Measurements from ENCODE around the gene RPL22.
A peak's percentile ranks its signal among the peaks of the same experiment; 100 is the strongest.

RPL22 gene

GRCh38 chr1:6151291-6151822 lies 48.0 kb downstream of the RPL22 start:
- DNase-seq: no peak

DNA sequence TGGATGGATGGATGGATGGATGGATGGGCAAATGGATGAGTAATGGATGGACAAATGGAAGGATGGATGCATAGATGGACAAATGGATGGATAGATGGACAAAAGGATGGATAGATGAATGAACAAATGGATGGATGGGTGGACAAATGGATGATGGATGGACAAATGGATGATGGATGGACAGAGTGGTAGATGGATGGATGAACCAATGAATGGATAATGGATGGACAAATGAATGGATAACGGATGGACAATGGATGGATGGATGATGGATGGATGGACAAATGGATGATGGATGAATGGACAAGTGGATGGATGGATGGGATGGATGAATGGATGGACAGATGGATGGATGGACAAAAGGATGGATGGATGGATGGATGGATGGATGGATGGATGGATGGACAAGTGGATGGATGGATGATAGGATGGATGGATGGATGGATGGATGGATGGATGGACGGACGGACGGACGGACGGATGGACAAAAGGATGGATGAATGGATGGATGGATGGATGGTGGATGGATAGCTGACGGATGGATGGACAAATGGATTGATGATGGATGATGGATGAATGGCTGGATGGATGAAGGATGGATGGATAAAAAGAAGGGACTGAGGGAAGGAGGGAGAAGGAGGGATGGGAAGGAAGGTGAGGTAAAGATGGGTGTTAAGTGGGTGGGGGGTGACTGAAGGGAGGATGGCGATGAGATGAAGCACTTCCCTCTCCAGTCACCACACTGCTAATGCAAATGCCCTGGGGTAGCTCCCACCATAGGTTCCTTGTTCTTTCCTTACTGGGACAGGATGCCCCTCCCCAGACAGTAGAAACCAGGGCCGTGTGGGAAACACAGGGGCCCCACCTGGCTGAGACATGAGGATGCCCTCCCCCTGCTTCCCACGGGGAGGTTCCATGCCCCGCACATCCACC lies 49.1 kb downstream of the RPL22 start:
- DNase-seq: no peak

GRCh38 chr1:6149597-6149996 lies 49.8 kb downstream of the RPL22 start:
- DNase-seq: no peak

- DNase-seq: peak; percentile 59 to 61
Observed at GRCh38 chr1:6148497-6149241, 50.7 kb downstream of the RPL22 start.

DNA sequence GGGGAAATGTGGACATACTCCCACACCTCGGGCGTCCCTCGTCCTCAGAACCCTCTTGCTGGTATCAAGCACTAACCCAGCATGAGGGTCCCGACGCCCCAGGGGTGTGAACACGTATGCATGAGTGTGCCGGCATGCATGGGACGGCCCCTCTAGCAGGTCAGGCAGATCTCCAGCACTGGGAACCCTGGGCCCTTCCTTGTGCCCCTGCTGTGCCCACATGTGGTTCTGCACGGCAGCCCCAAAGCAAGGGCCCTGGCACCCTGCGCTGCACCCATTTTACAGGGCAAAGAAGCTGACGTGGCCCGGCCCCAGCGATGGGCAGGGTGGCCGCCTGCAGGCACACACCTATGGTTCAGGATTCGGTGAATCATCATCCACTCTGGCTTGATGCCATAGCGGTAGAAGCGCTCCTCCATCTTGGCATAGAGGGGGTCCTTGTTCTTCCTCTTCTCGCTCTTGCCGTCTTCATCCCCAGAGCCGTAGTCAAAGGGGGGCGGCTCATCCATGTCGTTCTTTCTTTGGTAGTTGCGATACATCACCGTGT lies 53.5 kb downstream of the RPL22 start:
- no peak for DNase-seq

DNA sequence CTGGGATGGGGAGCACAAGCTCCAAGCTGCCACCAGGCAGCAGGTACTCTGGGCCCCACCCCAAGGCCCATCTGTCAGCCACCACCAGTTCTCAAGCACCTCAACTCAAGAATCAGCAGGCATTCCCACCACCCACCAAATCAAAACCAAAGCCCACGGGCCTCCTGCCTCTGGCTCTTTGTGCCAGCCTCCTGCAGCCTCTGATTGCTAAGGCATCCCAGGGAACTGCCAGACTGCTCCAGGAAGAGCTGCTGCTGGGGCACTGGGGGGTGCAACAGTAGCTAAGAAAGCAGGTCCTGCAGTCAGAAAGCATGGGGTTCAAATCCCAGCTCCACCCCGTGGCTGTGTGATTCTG lies 54.0 kb downstream of the RPL22 start:
- DNase-seq: no peak

DNA sequence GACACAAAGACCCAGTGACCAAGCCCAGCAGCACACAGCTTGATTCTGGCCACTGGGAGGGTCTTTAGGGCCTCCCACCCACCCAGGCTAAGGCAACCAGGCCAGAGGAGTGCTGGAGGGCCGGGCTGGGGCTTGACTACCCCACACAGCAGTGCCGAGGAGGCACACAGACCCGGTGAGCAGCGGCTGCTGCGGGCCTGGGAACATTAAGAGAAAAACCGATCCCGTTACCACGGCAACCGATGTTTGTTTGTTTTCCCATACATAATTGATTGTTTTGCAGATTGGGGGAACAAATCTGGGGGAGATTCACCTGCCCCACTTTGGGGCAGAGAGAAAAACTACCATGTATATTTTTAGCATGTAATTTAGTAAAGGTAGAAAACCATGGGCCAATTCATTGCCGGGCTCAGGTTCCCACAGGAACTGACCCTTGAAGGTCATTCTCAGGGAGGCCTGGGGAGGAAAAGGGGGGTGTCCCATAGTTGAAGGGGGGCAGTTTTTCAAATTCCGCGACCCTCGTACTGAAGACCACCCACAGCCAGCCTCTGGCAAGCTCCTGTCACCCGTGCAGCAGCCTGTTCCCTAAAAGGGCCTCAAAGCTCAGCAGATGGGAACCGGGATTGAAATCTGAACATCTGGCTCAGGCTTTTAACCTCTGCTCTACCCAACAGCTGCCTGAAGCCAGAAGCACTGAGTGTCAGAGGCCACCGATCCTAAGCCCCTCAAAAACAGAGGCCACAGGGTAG lies 54.6 kb downstream of the RPL22 start:
- no peak for DNase-seq

- no peak for DNase-seq
Observed at GRCh38 chr1:6144175-6144574, 55.2 kb downstream of the RPL22 start.

DNA sequence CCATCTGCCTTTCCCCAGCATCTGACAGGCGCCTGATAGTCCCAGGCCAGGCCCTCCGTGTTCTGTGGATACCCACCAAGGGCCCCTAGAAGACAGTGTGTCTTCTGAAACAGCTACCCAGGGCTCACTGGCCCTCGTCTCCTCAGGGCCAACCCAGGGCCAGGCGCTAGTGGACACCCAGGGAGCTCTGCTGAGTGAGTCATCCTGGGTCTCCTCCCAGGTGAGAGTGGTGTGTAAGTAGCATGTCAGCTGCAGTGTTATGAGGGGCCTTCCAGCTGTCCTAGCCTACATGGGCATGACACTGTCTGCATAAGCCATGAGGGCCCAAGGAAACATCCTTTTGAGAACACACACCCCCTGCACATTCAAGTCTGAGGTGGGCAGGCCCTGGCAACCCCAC lies 56.0 kb downstream of the RPL22 start:
- DNase-seq: no peak

DNA sequence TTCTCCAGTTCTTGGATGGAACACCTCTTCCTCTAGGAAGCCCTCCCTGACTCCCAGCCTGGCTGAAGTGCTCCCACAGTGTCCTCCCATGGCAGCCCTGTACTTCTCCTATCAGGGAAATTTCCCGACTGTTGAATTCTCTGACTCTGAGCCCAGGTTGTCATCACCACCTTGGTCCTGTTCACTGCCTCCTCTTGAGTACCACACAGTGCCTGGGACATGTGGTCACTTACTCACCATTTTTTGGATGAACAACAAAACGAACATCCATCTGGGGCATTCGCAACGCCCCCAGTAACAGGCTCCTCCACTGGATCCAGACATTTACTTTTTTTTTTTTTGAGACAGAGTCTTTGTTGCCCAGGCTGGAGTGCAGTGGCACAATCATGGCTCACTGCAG lies 56.7 kb downstream of the RPL22 start:
- DNase-seq: no peak

GRCh38 chr1:6142036-6142621 lies 57.3 kb downstream of the RPL22 start:
- DNase-seq: no peak

DNA sequence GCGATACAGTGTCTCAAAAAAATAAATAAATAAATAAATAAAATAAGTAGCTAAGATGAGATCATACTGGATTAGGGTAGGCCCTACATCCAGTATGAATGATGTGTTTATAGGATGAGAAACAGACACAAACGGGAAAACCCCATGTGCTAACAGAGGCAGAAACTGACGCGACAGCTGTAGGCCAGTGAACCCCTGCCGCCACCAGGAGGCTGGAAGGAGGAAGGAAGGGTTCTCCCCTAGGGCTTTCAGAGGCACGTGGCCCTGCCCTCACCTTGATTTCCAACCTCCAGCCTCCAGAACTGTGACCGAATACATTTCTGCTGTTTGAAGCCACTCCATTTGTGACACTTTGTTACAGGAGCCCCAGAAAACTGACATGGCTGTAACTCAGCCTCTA lies 57.8 kb downstream of the RPL22 start:
- DNase-seq: no peak

DNA sequence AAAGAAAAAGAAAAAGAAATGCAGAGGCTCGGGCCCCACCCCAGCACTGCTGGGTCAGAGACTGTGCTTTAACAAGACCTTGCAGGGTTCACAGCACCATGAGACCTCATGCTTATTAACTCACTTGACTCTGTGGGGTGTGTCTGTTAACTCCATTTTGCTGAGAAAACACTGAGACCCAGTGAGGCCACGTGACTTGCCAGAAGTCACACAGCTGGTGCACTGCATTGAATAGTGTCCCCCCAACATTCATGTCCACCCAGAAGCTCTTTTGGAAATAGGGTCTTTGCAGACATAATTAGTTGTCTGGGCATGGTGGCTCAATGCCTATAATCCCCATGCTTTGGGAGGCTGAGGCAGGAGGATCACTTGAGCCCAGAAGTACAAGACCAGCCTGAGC lies 59.0 kb downstream of the RPL22 start:
- no peak for DNase-seq

DNA sequence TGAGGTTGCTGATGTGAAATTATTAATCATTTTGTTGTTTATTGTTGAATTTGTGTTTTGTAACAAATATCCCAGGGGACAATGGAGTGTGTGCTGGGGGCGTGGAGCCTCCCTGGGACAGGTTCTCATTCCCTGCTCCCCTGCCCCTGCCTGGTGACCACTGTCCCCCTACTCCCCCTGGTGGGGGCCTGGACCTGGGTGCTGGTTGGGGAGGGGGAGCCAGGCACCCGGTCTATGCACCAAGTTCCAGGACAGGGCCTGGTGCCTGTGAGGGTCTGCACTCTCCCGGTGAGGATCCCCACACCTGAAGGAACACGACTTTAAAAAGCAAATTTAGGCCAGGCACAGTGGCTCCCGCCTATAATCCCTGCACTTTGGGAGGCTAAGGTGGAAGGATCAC lies 61.6 kb downstream of the RPL22 start:
- no peak for DNase-seq

DNA sequence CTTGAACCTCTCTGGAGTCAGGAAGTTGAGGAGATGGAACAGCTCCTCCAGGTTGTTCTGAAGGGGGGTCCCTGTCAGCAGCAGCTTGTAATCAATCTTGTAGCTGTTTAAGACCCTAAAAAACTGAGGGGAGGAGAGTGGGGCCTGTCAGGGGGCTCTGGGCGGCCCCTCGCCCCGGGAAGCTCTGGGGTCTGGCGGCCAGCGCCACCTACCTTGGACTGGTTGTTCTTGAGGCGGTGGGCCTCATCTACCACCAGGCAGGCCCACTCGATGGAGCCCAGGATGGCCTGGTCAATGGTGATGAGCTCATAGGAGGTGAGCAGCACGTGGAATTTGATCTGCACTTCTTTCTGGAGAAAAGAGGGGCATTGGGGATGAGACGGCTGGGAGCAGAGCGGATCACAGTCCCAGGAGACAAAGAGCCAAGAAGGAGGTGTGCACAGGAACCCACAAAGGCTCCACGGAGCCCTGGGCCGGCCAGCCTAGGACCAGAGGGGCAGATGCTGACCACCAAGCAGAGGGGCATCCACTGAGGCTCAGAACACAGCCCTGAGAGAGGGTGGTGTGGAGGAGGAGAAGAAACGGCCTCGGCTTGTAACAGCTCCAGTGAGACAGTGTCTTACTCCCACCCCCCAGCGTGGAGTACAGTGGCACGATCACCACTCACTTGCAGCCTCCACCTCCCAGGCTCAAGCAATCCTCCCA lies 62.7 kb downstream of the RPL22 start:
- no peak for DNase-seq
